HCT116 (cell line): Measurements from ENCODE around the gene YWHAB.

ENCODE experiments used
- EGR1 ChIP-seq: IDR thresholded peaks from 2 replicates; pipeline ENCODE4 v1.6.1; 2012; ENCODE audit warnings: low read depth
- EZH2 ChIP-seq: fragments of 200-600 bp; sonication (generic); IDR thresholded peaks from 2 replicates; pipeline ENCODE4 v1.6.1; 2017; ENCODE audit warnings: antibody characterized with exemption, mixed run types
- EZH2phosphoT487 ChIP-seq: fragments of 200-600 bp; IDR thresholded peaks from 2 replicates; pipeline ENCODE4 v1.6.1; 2018; ENCODE audit warnings: antibody characterized with exemption, borderline replicate concordance
- POLR2A ChIP-seq: IDR thresholded peaks from 2 replicates; pipeline ENCODE4 v1.7.0; 2011; ENCODE audit warnings: borderline replicate concordance; ENCODE audit not compliant: insufficient read depth, insufficient read length; ENCODE audit errors: extremely low read depth
- POLR2AphosphoS5 ChIP-seq: IDR thresholded peaks from 2 replicates; pipeline ENCODE4 v1.6.1; 2011; ENCODE audit warnings: mild to moderate bottlenecking, low read depth, low read length, moderate library complexity
- SIN3A ChIP-seq: IDR thresholded peaks from 2 replicates; pipeline ENCODE4 v1.6.1; 2012; ENCODE audit warnings: low read depth
- SRF ChIP-seq: IDR thresholded peaks from 2 replicates; pipeline ENCODE4 v1.6.1; 2012; ENCODE audit warnings: low read depth
- ZNF274 ChIP-seq: fragments of 200-500 bp; sonication (Bioruptor generic); IDR thresholded peaks from 2 replicates; pipeline ENCODE4 v1.6.1; 2014; ENCODE audit warnings: mild to moderate bottlenecking, low read depth, low read length, inconsistent platforms
- TF ChIP-seq, protein P1 (sequence below), 3 experiments: fragments of 200-600 bp in 1 of 3; sonication (generic) in 1 of 3; IDR thresholded peaks in 2 of 3; conservative IDR thresholded peaks in 1 of 3; 2 replicates each; pipeline ENCODE4 v1.5.1; 2012 to 2017; ENCODE audit warnings: low read depth in 2 of 3, low read length in 2 of 3, antibody characterized with exemption in 1 of 3, borderline replicate concordance in 1 of 3, control low read depth in 1 of 3, mild to moderate bottlenecking in 1 of 3, mixed read lengths in 1 of 3, mixed run types in 1 of 3, moderate library complexity in 1 of 3; ENCODE audit not compliant: insufficient read depth in 1 of 3
- TF ChIP-seq, protein P2 (sequence below): IDR thresholded peaks from 2 replicates; pipeline ENCODE4 v1.6.1; 2012
- TF ChIP-seq, protein P3 (sequence below): IDR thresholded peaks from 2 replicates; pipeline ENCODE4 v1.6.1; 2012; ENCODE audit warnings: low read depth
- TF ChIP-seq, protein P4 (sequence below): IDR thresholded peaks from 2 replicates; pipeline ENCODE4 v1.6.1; 2011; ENCODE audit warnings: mild to moderate bottlenecking, low read length, moderate library complexity; ENCODE audit not compliant: insufficient replicate concordance; ENCODE audit errors: extremely low read depth

DNA sequence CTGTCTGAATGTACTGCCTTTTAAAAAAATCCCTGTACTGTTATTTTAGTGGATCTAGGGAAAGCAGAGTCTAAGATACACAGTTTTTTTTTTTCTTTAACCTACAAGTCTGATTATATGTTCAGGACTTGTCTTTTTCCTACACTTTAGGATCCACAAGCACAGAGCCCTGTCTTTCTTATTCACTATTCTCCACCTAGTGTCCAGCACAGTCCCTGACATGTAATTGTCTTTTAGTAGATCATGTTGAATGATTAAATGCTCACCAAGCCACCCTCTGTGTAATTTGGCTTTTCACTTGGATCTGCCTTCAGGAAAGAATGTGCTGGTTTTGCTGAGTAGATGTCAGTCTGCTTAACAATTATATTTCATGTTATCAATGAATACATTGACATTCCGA, 35.8 kb upstream of the YWHAB start:
- no peak for TF ChIP-seq POLR2A
- TF ChIP-seq, protein P1, sequence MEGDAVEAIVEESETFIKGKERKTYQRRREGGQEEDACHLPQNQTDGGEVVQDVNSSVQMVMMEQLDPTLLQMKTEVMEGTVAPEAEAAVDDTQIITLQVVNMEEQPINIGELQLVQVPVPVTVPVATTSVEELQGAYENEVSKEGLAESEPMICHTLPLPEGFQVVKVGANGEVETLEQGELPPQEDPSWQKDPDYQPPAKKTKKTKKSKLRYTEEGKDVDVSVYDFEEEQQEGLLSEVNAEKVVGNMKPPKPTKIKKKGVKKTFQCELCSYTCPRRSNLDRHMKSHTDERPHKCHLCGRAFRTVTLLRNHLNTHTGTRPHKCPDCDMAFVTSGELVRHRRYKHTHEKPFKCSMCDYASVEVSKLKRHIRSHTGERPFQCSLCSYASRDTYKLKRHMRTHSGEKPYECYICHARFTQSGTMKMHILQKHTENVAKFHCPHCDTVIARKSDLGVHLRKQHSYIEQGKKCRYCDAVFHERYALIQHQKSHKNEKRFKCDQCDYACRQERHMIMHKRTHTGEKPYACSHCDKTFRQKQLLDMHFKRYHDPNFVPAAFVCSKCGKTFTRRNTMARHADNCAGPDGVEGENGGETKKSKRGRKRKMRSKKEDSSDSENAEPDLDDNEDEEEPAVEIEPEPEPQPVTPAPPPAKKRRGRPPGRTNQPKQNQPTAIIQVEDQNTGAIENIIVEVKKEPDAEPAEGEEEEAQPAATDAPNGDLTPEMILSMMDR (IDR thresholded peaks at IDR 0.05 in 2 of 3, conservative IDR thresholded peaks at IDR 0.05 in 1 of 3; ENCODE audit: borderline replicate concordance in 1 of 3, insufficient read depth in 1 of 3, low read depth in 2 of 3, low read length in 2 of 3): peak in 1 of 3 experiments; percentile 29; a peak in 2 of 6 replicates
- no peak for TF ChIP-seq SIN3A
- TF ChIP-seq, protein P2, sequence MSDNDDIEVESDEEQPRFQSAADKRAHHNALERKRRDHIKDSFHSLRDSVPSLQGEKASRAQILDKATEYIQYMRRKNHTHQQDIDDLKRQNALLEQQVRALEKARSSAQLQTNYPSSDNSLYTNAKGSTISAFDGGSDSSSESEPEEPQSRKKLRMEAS: no peak
- no peak for TF ChIP-seq EZH2
- TF ChIP-seq POLR2AphosphoS5: no peak
- TF ChIP-seq, protein P3, sequence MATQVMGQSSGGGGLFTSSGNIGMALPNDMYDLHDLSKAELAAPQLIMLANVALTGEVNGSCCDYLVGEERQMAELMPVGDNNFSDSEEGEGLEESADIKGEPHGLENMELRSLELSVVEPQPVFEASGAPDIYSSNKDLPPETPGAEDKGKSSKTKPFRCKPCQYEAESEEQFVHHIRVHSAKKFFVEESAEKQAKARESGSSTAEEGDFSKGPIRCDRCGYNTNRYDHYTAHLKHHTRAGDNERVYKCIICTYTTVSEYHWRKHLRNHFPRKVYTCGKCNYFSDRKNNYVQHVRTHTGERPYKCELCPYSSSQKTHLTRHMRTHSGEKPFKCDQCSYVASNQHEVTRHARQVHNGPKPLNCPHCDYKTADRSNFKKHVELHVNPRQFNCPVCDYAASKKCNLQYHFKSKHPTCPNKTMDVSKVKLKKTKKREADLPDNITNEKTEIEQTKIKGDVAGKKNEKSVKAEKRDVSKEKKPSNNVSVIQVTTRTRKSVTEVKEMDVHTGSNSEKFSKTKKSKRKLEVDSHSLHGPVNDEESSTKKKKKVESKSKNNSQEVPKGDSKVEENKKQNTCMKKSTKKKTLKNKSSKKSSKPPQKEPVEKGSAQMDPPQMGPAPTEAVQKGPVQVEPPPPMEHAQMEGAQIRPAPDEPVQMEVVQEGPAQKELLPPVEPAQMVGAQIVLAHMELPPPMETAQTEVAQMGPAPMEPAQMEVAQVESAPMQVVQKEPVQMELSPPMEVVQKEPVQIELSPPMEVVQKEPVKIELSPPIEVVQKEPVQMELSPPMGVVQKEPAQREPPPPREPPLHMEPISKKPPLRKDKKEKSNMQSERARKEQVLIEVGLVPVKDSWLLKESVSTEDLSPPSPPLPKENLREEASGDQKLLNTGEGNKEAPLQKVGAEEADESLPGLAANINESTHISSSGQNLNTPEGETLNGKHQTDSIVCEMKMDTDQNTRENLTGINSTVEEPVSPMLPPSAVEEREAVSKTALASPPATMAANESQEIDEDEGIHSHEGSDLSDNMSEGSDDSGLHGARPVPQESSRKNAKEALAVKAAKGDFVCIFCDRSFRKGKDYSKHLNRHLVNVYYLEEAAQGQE: no peak
- TF ChIP-seq EGR1: no peak
- no peak for TF ChIP-seq ZNF274
- no peak for TF ChIP-seq SRF
- TF ChIP-seq, protein P4, sequence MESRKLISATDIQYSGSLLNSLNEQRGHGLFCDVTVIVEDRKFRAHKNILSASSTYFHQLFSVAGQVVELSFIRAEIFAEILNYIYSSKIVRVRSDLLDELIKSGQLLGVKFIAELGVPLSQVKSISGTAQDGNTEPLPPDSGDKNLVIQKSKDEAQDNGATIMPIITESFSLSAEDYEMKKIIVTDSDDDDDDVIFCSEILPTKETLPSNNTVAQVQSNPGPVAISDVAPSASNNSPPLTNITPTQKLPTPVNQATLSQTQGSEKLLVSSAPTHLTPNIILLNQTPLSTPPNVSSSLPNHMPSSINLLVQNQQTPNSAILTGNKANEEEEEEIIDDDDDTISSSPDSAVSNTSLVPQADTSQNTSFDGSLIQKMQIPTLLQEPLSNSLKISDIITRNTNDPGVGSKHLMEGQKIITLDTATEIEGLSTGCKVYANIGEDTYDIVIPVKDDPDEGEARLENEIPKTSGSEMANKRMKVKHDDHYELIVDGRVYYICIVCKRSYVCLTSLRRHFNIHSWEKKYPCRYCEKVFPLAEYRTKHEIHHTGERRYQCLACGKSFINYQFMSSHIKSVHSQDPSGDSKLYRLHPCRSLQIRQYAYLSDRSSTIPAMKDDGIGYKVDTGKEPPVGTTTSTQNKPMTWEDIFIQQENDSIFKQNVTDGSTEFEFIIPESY: no peak
- no peak for TF ChIP-seq EZH2phosphoT487
